ENCODE results near the gene POLR1G. TPM values are rescaled to one million over a fixed set of nuclear protein-coding genes. Genes with fewer than 3 reads are reported as not detected.

The POLR1G gene
- total and polyA plus RNA-seq, 2 donors (not counting 3 experiments of a cell fraction or from before 2014, with no cell fraction given): 6.6 to 19.5 TPM

DNA sequence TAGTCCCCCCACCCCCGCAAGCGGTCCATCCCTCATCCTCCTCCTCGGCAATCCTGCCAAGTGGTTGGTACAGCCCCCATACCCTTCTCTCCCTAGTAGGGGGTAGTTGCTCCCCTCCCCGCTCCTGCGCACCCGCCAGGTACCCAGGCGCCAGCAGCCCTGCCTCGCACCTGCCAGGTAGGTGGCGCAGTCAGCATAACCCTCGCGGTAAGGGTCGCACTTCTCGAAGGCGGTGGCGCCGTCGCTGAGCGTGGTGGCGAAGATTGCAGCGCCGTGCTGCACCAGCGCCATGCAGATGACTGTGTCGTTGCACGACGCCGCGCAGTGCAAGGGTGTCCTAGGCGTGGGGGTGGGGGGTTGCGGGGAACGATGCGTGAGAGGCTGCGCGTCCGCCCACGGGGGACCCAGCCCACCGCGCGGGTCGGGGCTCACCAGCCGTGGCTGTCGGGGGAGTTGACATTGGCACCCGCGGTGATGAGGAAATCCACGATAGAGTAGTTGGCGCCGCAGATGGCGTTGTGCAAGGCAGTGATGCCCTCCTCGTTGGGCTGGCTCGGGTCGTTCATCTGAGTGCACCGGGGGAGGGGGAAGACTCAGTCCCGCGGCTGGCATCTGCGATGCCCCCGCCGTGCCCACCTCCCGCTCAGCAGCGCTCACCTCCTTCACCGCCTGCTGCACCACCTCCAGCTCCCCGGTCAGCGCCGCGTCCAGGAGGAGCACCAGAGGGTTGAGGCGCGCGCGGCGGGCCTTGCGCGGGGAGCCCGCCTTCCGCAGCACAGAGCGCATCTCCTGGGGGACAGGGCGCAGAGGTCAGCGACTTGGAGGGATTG, 20.8 kb upstream of the POLR1G start:
- Histone ChIP-seq H3K9me3 (replicated peaks; ENCODE audit: control insufficient read depth, insufficient read depth, low read length) (no peaks in the 10 kb centered on the region), H2AFZ (ENCODE audit: low read depth, low read length) (no peak overlapping the region), H3K79me2 (ENCODE audit: control insufficient read depth, insufficient read depth, low read length) (no peaks in the 10 kb centered on the region), H3K36me3 (ENCODE audit: control insufficient read depth in 2 of 2, extremely low read depth in 1 of 2, insufficient read depth in 2 of 2, low read length in 2 of 2) (no peaks in the 10 kb centered on the region), H4K20me1 (replicated peaks; ENCODE audit: control insufficient read depth, extremely low read depth, insufficient read depth, low read length) (no peaks in the 10 kb centered on the region), H3K9me1 (replicated peaks; ENCODE audit: control insufficient read depth, extremely low read depth, insufficient read depth, low read length) (no peaks in the 10 kb centered on the region), H3K4me2 (ENCODE audit: insufficient read depth, low read length) (peak overlapping the region; percentile 49), H3K27ac (ENCODE audit: insufficient read depth, low read depth, low read length) (no peak overlapping the region), H3K4me3 (replicated peaks in 1 of 3; ENCODE audit: insufficient read depth in 1 of 3, low read depth in 1 of 3, low read length in 3 of 3) (no peak overlapping the region), H3K4me1 (ENCODE audit: control insufficient read depth, extremely low read depth, insufficient read depth, low read length) (peaks cover 8% of the 10 kb centered on the region), H3K9ac (replicated peaks; ENCODE audit: extremely low read depth, insufficient read depth, low read length) (no peak overlapping the region), H3K27me3 (ENCODE audit: control insufficient read depth in 2 of 2, insufficient read depth in 2 of 2, low read length in 2 of 2) (peaks cover 0 to 3% of the 10 kb centered on the region in 2 experiments)
- ChIA-PET POLR2A (no interaction called here), CTCF (interaction anchor here (1.7 kb wide), 1 partner anchor 16 kb away, joined by 4 read pairs; the partner anchor contains the start of gene ERCC2)
- intact Hi-C loops (cut with micrococcal nuclease) (no loop called here), dilution Hi-C loops (cut with MboI; ENCODE audit: extremely low pct_ligation_motif_present, low sequenced_read_pairs) (no loop called here)
- no peak for FAIRE-seq
- TF ChIP-seq FOS (IDR thresholded peaks at IDR 0.05; ENCODE audit: borderline replicate concordance, insufficient read depth, low read length) (no peak), POLR2A (IDR thresholded peaks at IDR 0.05; ENCODE audit: low read depth, low read length) (no peak), JUN (IDR thresholded peaks at IDR 0.05; ENCODE audit: borderline replicate concordance, insufficient read depth, insufficient read length, low read depth) (no peak)
- DNase-seq (ENCODE audit: low read depth, low spot score): no peak
- no TSS peak for BruUV-seq (replicated peaks)

DNA sequence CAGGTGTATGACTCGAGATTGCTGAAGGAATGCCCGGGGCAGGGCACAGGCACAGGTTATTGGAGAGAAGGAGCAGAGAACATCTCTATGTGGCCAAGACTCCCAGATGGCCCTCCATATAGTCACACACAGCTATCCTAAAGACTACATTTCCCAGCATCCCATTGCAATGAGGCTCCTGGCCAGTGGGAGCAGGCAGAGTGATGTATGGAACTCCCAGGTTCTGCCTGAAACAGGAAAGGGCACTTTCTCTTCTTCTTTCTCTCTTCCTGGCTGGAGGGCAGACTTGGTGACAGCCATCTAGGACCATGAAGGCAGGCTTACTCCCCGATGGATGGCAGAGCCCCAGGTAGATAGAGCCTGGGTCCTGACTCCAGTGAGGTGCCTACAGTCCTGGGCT, 15.1 kb upstream of the POLR1G start:
- H3K4me2 ChIP-seq (ENCODE audit: insufficient read depth, low read length): no peak overlapping the region
- no TSS peak for BruUV-seq (replicated peaks)
- no peak overlapping the region for H3K9ac ChIP-seq (replicated peaks; ENCODE audit: extremely low read depth, insufficient read depth, low read length)
- dilution Hi-C loops (cut with MboI; ENCODE audit: extremely low pct_ligation_motif_present, low sequenced_read_pairs) (no loop called here), intact Hi-C loops (cut with micrococcal nuclease) (no loop called here)
- DNase-seq (ENCODE audit: low read depth, low spot score): no peak
- H2AFZ ChIP-seq (ENCODE audit: low read depth, low read length): no peak overlapping the region
- no peaks in the 10 kb centered on the region for H3K9me3 ChIP-seq (replicated peaks; ENCODE audit: control insufficient read depth, insufficient read depth, low read length)
- H3K4me3 ChIP-seq (replicated peaks in 1 of 3; ENCODE audit: insufficient read depth in 1 of 3, low read depth in 1 of 3, low read length in 3 of 3): no peak overlapping the region
- TF ChIP-seq, protein P1, sequence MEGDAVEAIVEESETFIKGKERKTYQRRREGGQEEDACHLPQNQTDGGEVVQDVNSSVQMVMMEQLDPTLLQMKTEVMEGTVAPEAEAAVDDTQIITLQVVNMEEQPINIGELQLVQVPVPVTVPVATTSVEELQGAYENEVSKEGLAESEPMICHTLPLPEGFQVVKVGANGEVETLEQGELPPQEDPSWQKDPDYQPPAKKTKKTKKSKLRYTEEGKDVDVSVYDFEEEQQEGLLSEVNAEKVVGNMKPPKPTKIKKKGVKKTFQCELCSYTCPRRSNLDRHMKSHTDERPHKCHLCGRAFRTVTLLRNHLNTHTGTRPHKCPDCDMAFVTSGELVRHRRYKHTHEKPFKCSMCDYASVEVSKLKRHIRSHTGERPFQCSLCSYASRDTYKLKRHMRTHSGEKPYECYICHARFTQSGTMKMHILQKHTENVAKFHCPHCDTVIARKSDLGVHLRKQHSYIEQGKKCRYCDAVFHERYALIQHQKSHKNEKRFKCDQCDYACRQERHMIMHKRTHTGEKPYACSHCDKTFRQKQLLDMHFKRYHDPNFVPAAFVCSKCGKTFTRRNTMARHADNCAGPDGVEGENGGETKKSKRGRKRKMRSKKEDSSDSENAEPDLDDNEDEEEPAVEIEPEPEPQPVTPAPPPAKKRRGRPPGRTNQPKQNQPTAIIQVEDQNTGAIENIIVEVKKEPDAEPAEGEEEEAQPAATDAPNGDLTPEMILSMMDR (IDR thresholded peaks at IDR 0.05; ENCODE audit: extremely low read depth in 1 of 2, insufficient read depth in 1 of 2, low read depth in 1 of 2, low read length in 2 of 2): no peak
- TF ChIP-seq POLR2A (IDR thresholded peaks at IDR 0.05; ENCODE audit: low read depth, low read length) (peak; percentile 43), POLR2AphosphoS5 (IDR thresholded peaks at IDR 0.05; ENCODE audit: insufficient read depth, low read depth, low read length) (no peak), EZH2 (IDR thresholded peaks at IDR 0.05; ENCODE audit: borderline replicate concordance, low read depth, low read length, severe bottlenecking) (no peak), JUN (IDR thresholded peaks at IDR 0.05; ENCODE audit: borderline replicate concordance, insufficient read depth, insufficient read length, low read depth) (no peak), MYC (IDR thresholded peaks at IDR 0.05; ENCODE audit: low read depth, low read length) (no peak), GATA2 (IDR thresholded peaks at IDR 0.05; ENCODE audit: insufficient read depth, insufficient read length, low read depth, low read length) (no peak)
- TF ChIP-seq, protein P2, sequence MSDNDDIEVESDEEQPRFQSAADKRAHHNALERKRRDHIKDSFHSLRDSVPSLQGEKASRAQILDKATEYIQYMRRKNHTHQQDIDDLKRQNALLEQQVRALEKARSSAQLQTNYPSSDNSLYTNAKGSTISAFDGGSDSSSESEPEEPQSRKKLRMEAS (IDR thresholded peaks at IDR 0.05; ENCODE audit: insufficient read depth, insufficient read length): no peak
- ChIA-PET POLR2A (no interaction called here), CTCF (interaction anchor here (1.2 to 2.1 kb wide), 2 partner anchors 11 to 87 kb away, joined by 4 to 5 read pairs; no protein-coding TSS in a partner anchor)
- H3K36me3 ChIP-seq (ENCODE audit: control insufficient read depth in 2 of 2, extremely low read depth in 1 of 2, insufficient read depth in 2 of 2, low read length in 2 of 2): peaks cover 4 to 7% of the 10 kb centered on the region in 2 experiments
- H3K4me1 ChIP-seq (ENCODE audit: control insufficient read depth, extremely low read depth, insufficient read depth, low read length): peaks cover under 1% of the 10 kb centered on the region
- no peak for FAIRE-seq
- no peaks in the 10 kb centered on the region for H3K79me2 ChIP-seq (ENCODE audit: control insufficient read depth, insufficient read depth, low read length)
- no peaks in the 10 kb centered on the region for H4K20me1 ChIP-seq (replicated peaks; ENCODE audit: control insufficient read depth, extremely low read depth, insufficient read depth, low read length)
- no peaks in the 10 kb centered on the region for H3K27me3 ChIP-seq (ENCODE audit: control insufficient read depth in 2 of 2, insufficient read depth in 2 of 2, low read length in 2 of 2)
- no peak overlapping the region for H3K27ac ChIP-seq (ENCODE audit: insufficient read depth, low read depth, low read length)
- no peaks in the 10 kb centered on the region for H3K9me1 ChIP-seq (replicated peaks; ENCODE audit: control insufficient read depth, extremely low read depth, insufficient read depth, low read length)
